B cell (primary cell): ENCODE results near the gene B4GALNT4. TPM values are rescaled to one million over a fixed set of nuclear protein-coding genes. Genes with fewer than 3 reads are reported as not detected.

ENCODE experiments used
- ATAC-seq: fragments of 200-7000 bp; cut with Tn5 transposase; one replicate; pipeline ENCODE4 v1.10.0; 2021; ENCODE audit warnings: low read depth, mild to moderate bottlenecking, moderate number of reproducible peaks, moderate library complexity
- CTCF ChIA-PET: fragments of 350-600 bp; sonication (Branson Sonifier 250); formaldehyde crosslinking; loops from one replicate; lab custom pipeline; 2021; ENCODE audit warnings: antibody characterized with exemption, inconsistent platforms; lab: Charles Lee
- POLR2A ChIA-PET: fragments of 350-600 bp; sonication (Branson Sonifier 250); formaldehyde crosslinking; loops from one replicate; lab custom pipeline; 2021; ENCODE audit warnings: antibody characterized with exemption; lab: Charles Lee
- DNase-seq: peaks from one replicate; pipeline ENCODE4 v3.0.0; 2013
- H2AFZ ChIP-seq: 2 replicates; pipeline ENCODE4 v1.6.1; 2012; ENCODE audit warnings: mild to moderate bottlenecking, low read depth, low read length; ENCODE audit not compliant: insufficient read depth, poor library complexity, severe bottlenecking
- H3K27ac ChIP-seq, 2 donors: 1 replicate in 1 of 2; 2 replicates in 1 of 2; pipeline ENCODE4 v1.5.1; 2012 to 2013; ENCODE audit warnings: low read length in 2 of 2, mild to moderate bottlenecking in 2 of 2, moderate library complexity in 1 of 2
- H3K27me3 ChIP-seq, 4 experiments: fragments of 200-600 bp in 1 of 4; sonication (generic) in 1 of 4; replicated peaks in 1 of 4; 1 replicate in 2 of 4; 2 replicates in 2 of 4; pipeline versions ENCODE4 v1.6.1 to v1.7.0; 2013 to 2016; ENCODE audit warnings: low read length in 3 of 4, mild to moderate bottlenecking in 2 of 4, mixed read lengths in 1 of 4, moderate library complexity in 1 of 4; ENCODE audit not compliant: insufficient read depth in 4 of 4, control insufficient read depth in 3 of 4; ENCODE audit errors: control extremely low read depth in 1 of 4
- H3K36me3 ChIP-seq, 2 experiments: replicated peaks in 1 of 2; 1 replicate in 1 of 2; 2 replicates in 1 of 2; pipeline versions ENCODE4 v1.6.1 to v1.7.1; 2013; ENCODE audit warnings: low read length in 1 of 2; ENCODE audit not compliant: insufficient read depth in 2 of 2, control insufficient read depth in 1 of 2; ENCODE audit errors: control extremely low read depth in 1 of 2, extremely low read depth in 1 of 2
- H3K4me1 ChIP-seq, 2 donors: fragments of 200-600 bp in 1 of 2; sonication (generic) in 1 of 2; 1 replicate in 1 of 2; 2 replicates in 1 of 2; pipeline versions ENCODE4 v1.5.1 to v1.6.1; 2013 to 2017; ENCODE audit warnings: low read length in 2 of 2; ENCODE audit not compliant: control insufficient read depth in 2 of 2, insufficient read depth in 2 of 2
- H3K4me2 ChIP-seq: replicated peaks from 2 replicates; pipeline ENCODE3; 2012; ENCODE audit warnings: mild to moderate bottlenecking, low read depth, low read length; ENCODE audit not compliant: poor library complexity, severe bottlenecking
- H3K4me3 ChIP-seq, 5 experiments: fragments of 200-600 bp in 1 of 5; sonication (generic) in 1 of 5; 1 replicate in 3 of 5; 2 replicates in 2 of 5; pipeline versions ENCODE4 v1.5.1 to v1.7.0; 2011 to 2016; ENCODE audit warnings: low read length in 4 of 5, mild to moderate bottlenecking in 4 of 5, low read depth in 2 of 5, control low read depth in 1 of 5, moderate library complexity in 1 of 5; ENCODE audit not compliant: insufficient read depth in 1 of 5; ENCODE audit errors: control extremely low read depth in 1 of 5, extremely low read depth in 1 of 5
- H3K79me2 ChIP-seq: fragments of 200-600 bp; sonication (generic); one replicate; pipeline ENCODE4 v1.6.0; 2016; ENCODE audit warnings: low read length; ENCODE audit not compliant: control insufficient read depth, insufficient read depth
- H3K9ac ChIP-seq: fragments of 200-600 bp; sonication (generic); 2 replicates; pipeline ENCODE4 v1.6.1; 2017; ENCODE audit warnings: mild to moderate bottlenecking, low read length, moderate library complexity
- H3K9me3 ChIP-seq, 3 donors: one replicate each; pipeline versions ENCODE4 v1.6.1 to v1.7.1; 2013; ENCODE audit warnings: low read length in 2 of 3; ENCODE audit not compliant: control insufficient read depth in 2 of 3, insufficient read depth in 1 of 3; ENCODE audit errors: control extremely low read depth in 1 of 3
- H4K20me1 ChIP-seq: 2 replicates; pipeline ENCODE4 v1.6.0; 2012; ENCODE audit warnings: mild to moderate bottlenecking, low read length; ENCODE audit not compliant: insufficient read depth, control insufficient read depth, poor library complexity, severe bottlenecking
- H3K27ac Mint-ChIP-seq: one replicate; pipeline ENCODE4 v1.8.0; 2021; ENCODE audit warnings: mixed read lengths
- H3K27me3 Mint-ChIP-seq: one replicate; pipeline ENCODE4 v1.8.0; 2021; ENCODE audit warnings: mixed read lengths
- H3K4me1 Mint-ChIP-seq: one replicate; pipeline ENCODE4 v1.8.0; 2021; ENCODE audit warnings: mixed read lengths
- H3K4me3 Mint-ChIP-seq: one replicate; pipeline ENCODE4 v1.8.0; 2021; ENCODE audit warnings: mixed read lengths
- H3K9me3 Mint-ChIP-seq: one replicate; pipeline ENCODE4 v1.8.0; 2022; ENCODE audit warnings: mixed read lengths; ENCODE audit not compliant: insufficient read depth
- EZH2 ChIP-seq: IDR thresholded peaks from 2 replicates; pipeline ENCODE4 v1.6.1; 2012; ENCODE audit warnings: borderline replicate concordance, low read depth, mild to moderate bottlenecking, moderate library complexity, low read length; ENCODE audit not compliant: insufficient read depth, poor library complexity, severe bottlenecking
- WGBS: methylation state at CpG from one replicate; pipeline ENCODE4 v1.1.5; 2013; ENCODE audit warnings: missing lambda C conversion rate; ENCODE audit not compliant: insufficient coverage; 5-methylcytosine and 5-hydroxymethylcytosine counted together
- intact Hi-C: fragments of 100-400 bp; cut with micrococcal nuclease; formaldehyde crosslinking; loops from one replicate; pipeline ENCODE4 v1.10.0; 2022
- polyA plus RNA-seq: library from polyadenylated mRNA; depleted of rRNA; stranded (reverse); fragments of >200 nt; gene quantifications from 2 replicates; pipeline ENCODE4 v1.2.3, GENCODE V29; 2012
- total RNA-seq, 2 donors: library from RNA; stranded (reverse); fragments of 120-200 nt in 1 of 2; gene quantifications; 1 replicate in 1 of 2; 2 replicates in 1 of 2; pipeline versions ENCODE4 v1.2.3 to v1.2.4, GENCODE V29; 2013 to 2022
- TF ChIP-seq, protein P1 (sequence below): fragments of 200-600 bp; IDR thresholded peaks from one replicate; pipeline ENCODE4 v1.8.0; 2022; ENCODE audit warnings: antibody characterized with exemption, mild to moderate bottlenecking

Gene B4GALNT4
- total and polyA plus RNA-seq, 2 donors (not counting 1 experiment from before 2014, with no cell fraction given), result not detected

DNA sequence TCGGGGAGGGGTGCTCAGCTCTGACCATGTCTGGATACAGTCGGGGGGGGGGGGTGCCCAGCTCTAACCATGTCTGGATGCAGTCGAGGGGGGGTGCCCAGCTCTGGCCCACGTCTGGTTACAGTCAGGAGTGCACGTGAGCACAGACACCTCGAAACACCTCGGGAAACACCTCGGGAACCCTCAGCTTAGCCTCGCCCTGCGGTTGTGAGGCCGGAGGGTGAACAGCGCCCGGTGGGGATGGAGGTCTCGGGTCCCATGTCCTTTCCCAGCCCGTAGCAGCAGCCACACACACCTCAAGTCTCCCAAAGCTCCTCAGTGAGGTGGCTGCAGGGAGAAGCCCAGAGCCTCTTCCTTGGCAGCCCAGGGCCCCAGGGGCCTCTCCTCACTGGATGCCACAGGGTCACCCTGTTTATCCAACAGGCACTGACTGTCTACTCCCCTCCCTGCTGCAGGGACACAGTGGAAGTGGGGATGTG is 43.4 kb downstream of the B4GALNT4 start:
- no peak for TF ChIP-seq EZH2
- TF ChIP-seq, protein P1, sequence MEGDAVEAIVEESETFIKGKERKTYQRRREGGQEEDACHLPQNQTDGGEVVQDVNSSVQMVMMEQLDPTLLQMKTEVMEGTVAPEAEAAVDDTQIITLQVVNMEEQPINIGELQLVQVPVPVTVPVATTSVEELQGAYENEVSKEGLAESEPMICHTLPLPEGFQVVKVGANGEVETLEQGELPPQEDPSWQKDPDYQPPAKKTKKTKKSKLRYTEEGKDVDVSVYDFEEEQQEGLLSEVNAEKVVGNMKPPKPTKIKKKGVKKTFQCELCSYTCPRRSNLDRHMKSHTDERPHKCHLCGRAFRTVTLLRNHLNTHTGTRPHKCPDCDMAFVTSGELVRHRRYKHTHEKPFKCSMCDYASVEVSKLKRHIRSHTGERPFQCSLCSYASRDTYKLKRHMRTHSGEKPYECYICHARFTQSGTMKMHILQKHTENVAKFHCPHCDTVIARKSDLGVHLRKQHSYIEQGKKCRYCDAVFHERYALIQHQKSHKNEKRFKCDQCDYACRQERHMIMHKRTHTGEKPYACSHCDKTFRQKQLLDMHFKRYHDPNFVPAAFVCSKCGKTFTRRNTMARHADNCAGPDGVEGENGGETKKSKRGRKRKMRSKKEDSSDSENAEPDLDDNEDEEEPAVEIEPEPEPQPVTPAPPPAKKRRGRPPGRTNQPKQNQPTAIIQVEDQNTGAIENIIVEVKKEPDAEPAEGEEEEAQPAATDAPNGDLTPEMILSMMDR, result no peak
- H3K4me1 Mint-ChIP-seq, result peaks cover 26% of the 10 kb centered on the region
- CTCF ChIA-PET, result no interaction called here

More for the DNA sequence above, 43.4 kb downstream of the B4GALNT4 start:
- intact Hi-C loops, result no loop called here
- Histone ChIP-seq H3K4me1 (peaks cover 24 to 40% of the 10 kb centered on the region in 2 donors), H4K20me1 (peaks cover 5% of the 10 kb centered on the region), H3K9me3 (peaks cover 0 to 2% (median 0%) of the 10 kb centered on the region in 3 donors), H3K79me2 (peaks cover 13% of the 10 kb centered on the region), H3K36me3 (no peaks in the 10 kb centered on the region), H2AFZ (no peak overlapping the region), H3K27ac (no peak overlapping the region), H3K4me3 (no peak overlapping the region), H3K4me2 (peak overlapping the region; percentile 35), H3K9ac (no peak overlapping the region), H3K27me3 (no peaks in the 10 kb centered on the region)
- Mint-ChIP-seq H3K27me3 (no peaks in the 10 kb centered on the region), H3K27ac (no peak overlapping the region), H3K4me3 (no peak overlapping the region), H3K9me3 (no peaks in the 10 kb centered on the region)
- WGBS, result 92% methylated on average over 13 of the region's 15 CpGs
- POLR2A ChIA-PET, result interaction anchor here (0.5 to 0.6 kb wide), 2 partner anchors 24 to 123 kb away, joined by 3 read pairs; partner anchors contain the start of gene HRAS
- ATAC-seq (no peak), DNase-seq (no peak)
